Measurements from ENCODE around the gene KLHL11. TPM values are rescaled to one million over a fixed set of nuclear protein-coding genes. Genes with fewer than 3 reads are reported as not detected.
"Not testable (repeated sequence)": the region's sequence is repeated elsewhere in the genome, so short reads cannot be mapped to it uniquely, and the experiment has no call there.

The KLHL11 gene
- total and polyA plus RNA-seq, 2 donors: 0.98 to 11.4 TPM

- no peaks in the 10 kb centered on the region for H3K4me1 ChIP-seq (ENCODE audit: control insufficient read depth in 2 of 2, insufficient read depth in 2 of 2, low read length in 2 of 2)
- no peak for DNase-seq (ENCODE audit: low read depth in 6 of 9, low spot score in 9 of 9)
- H3K27ac ChIP-seq (ENCODE audit: low read depth in 1 of 2, low read length in 1 of 2): no peak overlapping the region
- no peaks in the 10 kb centered on the region for H3K9me3 ChIP-seq (ENCODE audit: control insufficient read depth in 2 of 2, insufficient read depth in 1 of 2, low read length in 1 of 2)
- no peaks in the 10 kb centered on the region for H3K27me3 ChIP-seq (ENCODE audit: control insufficient read depth in 2 of 2, insufficient read depth in 1 of 2, low read length in 1 of 2)
- H3K36me3 ChIP-seq (ENCODE audit: control insufficient read depth in 2 of 2, insufficient read depth in 2 of 2, low read length in 1 of 2): peaks cover 80 to 88% of the 10 kb centered on the region in 2 donors
- no peak overlapping the region for H3K4me3 ChIP-seq (ENCODE audit: low read length in 2 of 2)
- 99% methylated on average over 3 of the region's 3 CpGs for WGBS
Measured at GRCh38 chr17:41893384-41893783, 28.2 kb upstream of the KLHL11 start.

GRCh38 chr17:41892021-41892376, 26.8 kb upstream of the KLHL11 start:
- Histone ChIP-seq H3K27ac (ENCODE audit: low read depth in 1 of 2, low read length in 1 of 2) (no peak overlapping the region), H3K4me1 (ENCODE audit: control insufficient read depth in 2 of 2, insufficient read depth in 2 of 2, low read length in 2 of 2) (no peaks in the 10 kb centered on the region), H3K9me3 (ENCODE audit: control insufficient read depth in 2 of 2, insufficient read depth in 1 of 2, low read length in 1 of 2) (no peaks in the 10 kb centered on the region), H3K4me3 (ENCODE audit: low read length in 2 of 2) (no peak overlapping the region), H3K36me3 (ENCODE audit: control insufficient read depth in 2 of 2, insufficient read depth in 2 of 2, low read length in 1 of 2) (peaks cover 78 to 80% of the 10 kb centered on the region in 2 donors), H3K27me3 (ENCODE audit: control insufficient read depth in 2 of 2, insufficient read depth in 1 of 2, low read length in 1 of 2) (no peaks in the 10 kb centered on the region)
- no peak for DNase-seq (ENCODE audit: low read depth in 6 of 9, low spot score in 9 of 9)
- WGBS: over 99% methylated on average over 4 of the region's 4 CpGs

GRCh38 chr17:41891135-41892020, 26.2 kb upstream of the KLHL11 start:
- peaks cover 78 to 80% of the 10 kb centered on the region in 2 donors for H3K36me3 ChIP-seq (ENCODE audit: control insufficient read depth in 2 of 2, insufficient read depth in 2 of 2, low read length in 1 of 2)
- 99% methylated on average over 7 of the region's 7 CpGs for WGBS

GRCh38 chr17:41888332-41888965, 23.2 kb upstream of the KLHL11 start:
- Histone ChIP-seq H3K4me3 (ENCODE audit: low read length in 2 of 2) (no peak overlapping the region), H3K27me3 (ENCODE audit: control insufficient read depth in 2 of 2, insufficient read depth in 1 of 2, low read length in 1 of 2) (no peaks in the 10 kb centered on the region), H3K36me3 (ENCODE audit: control insufficient read depth in 2 of 2, insufficient read depth in 2 of 2, low read length in 1 of 2) (peaks cover 80 to 86% of the 10 kb centered on the region in 2 donors), H3K4me1 (ENCODE audit: control insufficient read depth in 2 of 2, insufficient read depth in 2 of 2, low read length in 2 of 2) (no peaks in the 10 kb centered on the region), H3K9me3 (ENCODE audit: control insufficient read depth in 2 of 2, insufficient read depth in 1 of 2, low read length in 1 of 2) (no peaks in the 10 kb centered on the region), H3K27ac (ENCODE audit: low read depth in 1 of 2, low read length in 1 of 2) (no peak overlapping the region)
- DNase-seq (ENCODE audit: low read depth in 6 of 9, low spot score in 9 of 9): no peak
- 98% methylated on average over 6 of the region's 6 CpGs for WGBS

More at GRCh38 chr17:41891135-41892020, 26.2 kb upstream of the KLHL11 start:
- Histone ChIP-seq H3K27ac (ENCODE audit: low read depth in 1 of 2, low read length in 1 of 2) (no peak overlapping the region), H3K4me1 (ENCODE audit: control insufficient read depth in 2 of 2, insufficient read depth in 2 of 2, low read length in 2 of 2) (no peaks in the 10 kb centered on the region), H3K27me3 (ENCODE audit: control insufficient read depth in 2 of 2, insufficient read depth in 1 of 2, low read length in 1 of 2) (no peaks in the 10 kb centered on the region), H3K4me3 (ENCODE audit: low read length in 2 of 2) (no peak overlapping the region), H3K9me3 (ENCODE audit: control insufficient read depth in 2 of 2, insufficient read depth in 1 of 2, low read length in 1 of 2) (no peaks in the 10 kb centered on the region)
- DNase-seq (ENCODE audit: low read depth in 6 of 9, low spot score in 9 of 9): no peak

DNA sequence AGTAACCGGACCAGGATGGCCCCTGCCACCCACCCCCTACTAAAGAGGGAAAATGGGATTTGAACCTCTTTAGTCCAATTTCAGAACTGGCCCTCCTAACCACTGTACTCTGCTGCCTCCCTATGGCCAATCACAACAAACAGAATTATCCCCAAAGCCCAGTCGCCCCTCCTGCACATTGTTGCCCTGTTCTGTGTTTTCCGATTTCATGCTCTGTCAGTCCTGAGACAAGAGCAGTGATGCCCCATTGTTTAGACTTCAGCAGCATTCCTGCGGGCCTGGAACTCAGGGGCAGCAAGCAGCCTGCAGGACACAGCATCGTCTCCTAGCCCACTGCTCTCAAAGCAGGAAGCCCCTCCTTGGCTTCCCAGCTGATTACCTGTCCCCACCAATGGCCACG, 20.5 kb upstream of the KLHL11 start:
- no peaks in the 10 kb centered on the region for H3K4me1 ChIP-seq (ENCODE audit: control insufficient read depth in 2 of 2, insufficient read depth in 2 of 2, low read length in 2 of 2)
- no peaks in the 10 kb centered on the region for H3K9me3 ChIP-seq (ENCODE audit: control insufficient read depth in 2 of 2, insufficient read depth in 1 of 2, low read length in 1 of 2)
- 97% methylated on average over 6 of the region's 6 CpGs for WGBS
- peak in 1 of 9 donors; percentile 10 for DNase-seq (ENCODE audit: low read depth in 6 of 9, low spot score in 9 of 9)
- H3K4me3 ChIP-seq (ENCODE audit: low read length in 2 of 2): no peak overlapping the region
- H3K27me3 ChIP-seq (ENCODE audit: control insufficient read depth in 2 of 2, insufficient read depth in 1 of 2, low read length in 1 of 2): no peaks in the 10 kb centered on the region
- H3K36me3 ChIP-seq (ENCODE audit: control insufficient read depth in 2 of 2, insufficient read depth in 2 of 2, low read length in 1 of 2): peaks cover 73 to 86% of the 10 kb centered on the region in 2 donors
- no peak overlapping the region for H3K27ac ChIP-seq (ENCODE audit: low read depth in 1 of 2, low read length in 1 of 2)

- no peak for DNase-seq (ENCODE audit: low read depth in 6 of 9, low spot score in 9 of 9)
- WGBS: 96% methylated on average over 6 of the region's 6 CpGs
- Histone ChIP-seq H3K27ac (ENCODE audit: low read depth in 1 of 2, low read length in 1 of 2) (no peak overlapping the region), H3K9me3 (ENCODE audit: control insufficient read depth in 2 of 2, insufficient read depth in 1 of 2, low read length in 1 of 2) (no peaks in the 10 kb centered on the region), H3K4me3 (ENCODE audit: low read length in 2 of 2) (no peak overlapping the region), H3K36me3 (ENCODE audit: control insufficient read depth in 2 of 2, insufficient read depth in 2 of 2, low read length in 1 of 2) (peaks cover 74 to 92% of the 10 kb centered on the region in 2 donors), H3K27me3 (ENCODE audit: control insufficient read depth in 2 of 2, insufficient read depth in 1 of 2, low read length in 1 of 2) (no peaks in the 10 kb centered on the region), H3K4me1 (ENCODE audit: control insufficient read depth in 2 of 2, insufficient read depth in 2 of 2, low read length in 2 of 2) (no peaks in the 10 kb centered on the region)
Measured at GRCh38 chr17:41882756-41883155, 17.5 kb upstream of the KLHL11 start.

- no peaks in the 10 kb centered on the region for H3K4me1 ChIP-seq (ENCODE audit: control insufficient read depth in 2 of 2, insufficient read depth in 2 of 2, low read length in 2 of 2)
- 96% methylated on average over 4 of the region's 4 CpGs for WGBS
- H3K4me3 ChIP-seq (ENCODE audit: low read length in 2 of 2): no peak overlapping the region
- peaks cover 62 to 70% of the 10 kb centered on the region in 2 donors for H3K36me3 ChIP-seq (ENCODE audit: control insufficient read depth in 2 of 2, insufficient read depth in 2 of 2, low read length in 1 of 2)
- no peak for DNase-seq (ENCODE audit: low read depth in 6 of 9, low spot score in 9 of 9)
- H3K9me3 ChIP-seq (ENCODE audit: control insufficient read depth in 2 of 2, insufficient read depth in 1 of 2, low read length in 1 of 2): no peaks in the 10 kb centered on the region
- H3K27ac ChIP-seq (ENCODE audit: low read depth in 1 of 2, low read length in 1 of 2): no peak overlapping the region
- H3K27me3 ChIP-seq (ENCODE audit: control insufficient read depth in 2 of 2, insufficient read depth in 1 of 2, low read length in 1 of 2): no peaks in the 10 kb centered on the region
Measured at GRCh38 chr17:41880130-41880529, 14.9 kb upstream of the KLHL11 start.

DNA sequence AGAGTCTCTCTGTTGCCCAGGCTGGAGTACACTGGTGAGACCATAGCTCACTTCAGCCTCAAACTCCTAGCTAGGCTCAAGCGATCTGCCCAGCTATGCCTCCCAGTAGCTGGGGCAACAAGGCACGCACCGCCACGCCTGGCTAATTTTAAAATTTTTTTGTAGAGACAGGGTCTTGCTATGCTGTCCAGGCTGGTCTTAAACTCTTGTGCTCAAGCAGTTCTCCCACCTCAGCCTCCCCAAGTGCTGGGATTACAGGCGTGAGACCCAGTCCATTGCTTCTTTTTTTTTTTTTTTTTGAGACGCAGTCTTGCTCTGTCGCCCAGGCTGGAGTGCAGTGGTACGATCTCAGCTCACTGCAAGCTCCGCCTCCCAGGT, 9.1 kb upstream of the KLHL11 start:
- not testable (repeated sequence) for H3K27me3 ChIP-seq (ENCODE audit: control insufficient read depth in 2 of 2, insufficient read depth in 1 of 2, low read length in 1 of 2); H3K4me3 ChIP-seq (ENCODE audit: low read length in 2 of 2); DNase-seq (ENCODE audit: low read depth in 6 of 9, low spot score in 9 of 9); H3K4me1 ChIP-seq (ENCODE audit: control insufficient read depth in 2 of 2, insufficient read depth in 2 of 2, low read length in 2 of 2); H3K9me3 ChIP-seq (ENCODE audit: control insufficient read depth in 2 of 2, insufficient read depth in 1 of 2, low read length in 1 of 2); H3K27ac ChIP-seq (ENCODE audit: low read depth in 1 of 2, low read length in 1 of 2)
- H3K36me3 ChIP-seq (ENCODE audit: control insufficient read depth in 2 of 2, insufficient read depth in 2 of 2, low read length in 1 of 2): peaks cover 65 to 67% of the 10 kb centered on the region in 2 donors
- WGBS: 98% methylated on average over 9 of the region's 9 CpGs

DNA sequence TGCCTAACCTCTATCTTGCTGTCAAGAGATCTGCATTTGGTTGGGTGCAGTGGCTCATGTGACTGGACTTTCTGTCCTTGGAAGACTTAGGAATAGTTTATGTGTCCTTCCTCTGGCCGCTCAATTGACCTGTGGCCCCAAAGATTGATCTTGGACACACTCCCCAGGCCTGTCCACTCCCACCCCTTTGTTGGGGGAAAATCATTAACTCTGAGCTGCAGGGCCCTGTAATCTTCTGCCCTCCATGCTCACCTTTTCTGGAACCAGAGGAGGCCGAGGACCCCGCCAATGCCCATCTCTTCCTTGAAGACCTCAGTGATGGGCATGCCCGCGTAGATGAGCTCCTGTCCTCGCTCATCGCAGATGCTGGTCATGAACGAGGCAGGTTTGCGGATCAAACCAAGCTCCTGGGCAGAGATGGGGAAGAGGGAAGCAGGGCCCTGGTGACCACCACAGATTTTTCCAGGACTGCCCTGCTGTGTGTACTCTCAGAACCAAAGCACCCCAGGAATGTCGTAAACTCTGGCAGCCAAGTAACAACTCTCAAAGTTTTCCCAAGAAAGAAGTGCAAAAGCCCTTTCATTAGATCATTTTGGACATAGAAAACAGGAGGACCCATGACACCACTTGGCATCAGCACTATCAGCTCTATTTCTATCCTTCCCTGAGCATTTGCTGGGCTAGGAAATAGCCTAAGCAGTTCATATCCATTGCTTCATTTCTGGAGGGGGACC, 8.5 kb upstream of the KLHL11 start:
- no peak for DNase-seq (ENCODE audit: low read depth in 6 of 9, low spot score in 9 of 9)
- WGBS: 99% methylated on average over 10 of the region's 10 CpGs
- no peaks in the 10 kb centered on the region for H3K4me1 ChIP-seq (ENCODE audit: control insufficient read depth in 2 of 2, insufficient read depth in 2 of 2, low read length in 2 of 2)
- no peaks in the 10 kb centered on the region for H3K27me3 ChIP-seq (ENCODE audit: control insufficient read depth in 2 of 2, insufficient read depth in 1 of 2, low read length in 1 of 2)
- H3K9me3 ChIP-seq (ENCODE audit: control insufficient read depth in 2 of 2, insufficient read depth in 1 of 2, low read length in 1 of 2): no peaks in the 10 kb centered on the region
- no peak overlapping the region for H3K4me3 ChIP-seq (ENCODE audit: low read length in 2 of 2)
- H3K36me3 ChIP-seq (ENCODE audit: control insufficient read depth in 2 of 2, insufficient read depth in 2 of 2, low read length in 1 of 2): peaks cover 60 to 67% of the 10 kb centered on the region in 2 donors
- H3K27ac ChIP-seq (ENCODE audit: low read depth in 1 of 2, low read length in 1 of 2): no peak overlapping the region

Measured in thymus (tissue), 11 donors.